Stimulated activated naive CD4-positive, alpha-beta T cell (primary cell): ENCODE results near the gene ZNF575.
A peak's percentile ranks its signal among the peaks of the same experiment; 100 is the strongest.
"Not testable (repeated sequence)": the region's sequence is repeated elsewhere in the genome, so short reads cannot be mapped to it uniquely, and the experiment has no call there.

ENCODE experiments used
- DNase-seq, 6 experiments: peaks; one replicate each; lab custom pipeline; 2025; lab: John Stamatoyannopoulos, UW

The ZNF575 gene

DNA sequence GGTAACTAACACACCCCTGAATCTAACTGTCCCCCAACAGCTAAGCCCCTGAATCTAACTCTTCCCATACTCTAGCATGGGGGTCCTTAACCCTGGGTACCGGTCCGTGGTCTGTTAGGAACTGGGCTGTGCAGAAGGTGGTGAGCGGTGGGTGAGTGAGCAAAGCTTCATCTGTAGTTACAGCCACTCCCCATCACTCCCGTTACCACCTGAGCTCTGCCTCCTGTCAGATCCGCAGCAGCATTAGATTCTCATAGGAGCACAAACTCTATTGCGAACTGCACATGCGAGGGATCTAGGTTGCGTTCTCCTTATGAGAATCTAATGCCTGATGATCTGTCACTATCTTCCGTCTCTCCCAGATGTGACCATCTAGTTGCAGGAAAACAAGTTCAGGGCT, 22.3 kb upstream of the ZNF575 start:
- no peak for DNase-seq

- no peak for DNase-seq
These were observed 21.7 kb upstream of the ZNF575 start for GRCh38 chr19:43511324-43511723.

GRCh38 chr19:43512399-43512798, 20.6 kb upstream of the ZNF575 start:
- DNase-seq, result not testable (repeated sequence)

- no peak for DNase-seq
These were observed 14.9 kb upstream of the ZNF575 start for GRCh38 chr19:43518051-43518450.

DNA sequence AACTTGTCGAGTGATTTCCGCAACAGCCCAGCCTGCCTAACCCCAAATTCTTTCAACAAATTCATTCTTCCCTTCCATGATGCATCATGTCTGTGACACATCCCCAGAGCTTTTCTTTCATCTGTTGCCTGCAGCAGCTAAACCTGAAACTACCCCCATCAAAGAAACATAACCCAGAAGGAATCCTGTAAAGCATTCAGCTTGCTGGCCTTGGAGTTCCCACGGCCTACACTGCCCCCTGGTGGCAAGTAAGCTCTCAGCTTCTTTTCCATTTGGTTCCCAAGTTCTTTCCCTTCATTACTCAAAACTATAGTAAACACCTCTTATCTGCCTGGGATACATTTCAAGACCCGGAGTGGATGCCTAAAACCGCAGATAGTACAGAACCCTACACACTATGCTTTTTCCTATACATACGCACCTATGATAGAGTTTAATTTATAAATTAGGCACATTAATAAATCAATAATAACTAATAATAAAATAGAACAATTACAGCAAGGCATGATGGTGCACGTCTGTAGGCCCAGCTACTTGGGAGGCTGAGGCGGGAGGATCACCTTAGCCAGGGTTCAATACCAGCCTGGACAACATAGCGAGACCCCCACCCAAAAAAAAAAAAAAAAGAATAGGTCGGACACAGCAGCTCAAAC, 13.4 kb upstream of the ZNF575 start:
- DNase-seq, result peak; percentile 55 to 85 (median 80)

- no peak for DNase-seq
These were observed 10.1 kb upstream of the ZNF575 start for GRCh38 chr19:43522929-43523328.

- not testable (repeated sequence) for DNase-seq
These were observed 9.3 kb upstream of the ZNF575 start for GRCh38 chr19:43523696-43524095.

GRCh38 chr19:43524922-43525835, 7.8 kb upstream of the ZNF575 start:
- peak in 5 of 6 experiments; percentile 16 to 59 (median 30) for DNase-seq

GRCh38 chr19:43525836-43526771, 6.9 kb upstream of the ZNF575 start:
- DNase-seq, result peak in 2 of 6 experiments; percentile 18 to 32

GRCh38 chr19:43526884-43527859, 5.8 kb upstream of the ZNF575 start, which contains the start of gene ETHE1:
ETHE1 (minus strand) TSS chr19:43527201; CDS start chr19:43527177, 24 bp downstream.
- peak; percentile 21 to 65 (median 49) for DNase-seq

DNA sequence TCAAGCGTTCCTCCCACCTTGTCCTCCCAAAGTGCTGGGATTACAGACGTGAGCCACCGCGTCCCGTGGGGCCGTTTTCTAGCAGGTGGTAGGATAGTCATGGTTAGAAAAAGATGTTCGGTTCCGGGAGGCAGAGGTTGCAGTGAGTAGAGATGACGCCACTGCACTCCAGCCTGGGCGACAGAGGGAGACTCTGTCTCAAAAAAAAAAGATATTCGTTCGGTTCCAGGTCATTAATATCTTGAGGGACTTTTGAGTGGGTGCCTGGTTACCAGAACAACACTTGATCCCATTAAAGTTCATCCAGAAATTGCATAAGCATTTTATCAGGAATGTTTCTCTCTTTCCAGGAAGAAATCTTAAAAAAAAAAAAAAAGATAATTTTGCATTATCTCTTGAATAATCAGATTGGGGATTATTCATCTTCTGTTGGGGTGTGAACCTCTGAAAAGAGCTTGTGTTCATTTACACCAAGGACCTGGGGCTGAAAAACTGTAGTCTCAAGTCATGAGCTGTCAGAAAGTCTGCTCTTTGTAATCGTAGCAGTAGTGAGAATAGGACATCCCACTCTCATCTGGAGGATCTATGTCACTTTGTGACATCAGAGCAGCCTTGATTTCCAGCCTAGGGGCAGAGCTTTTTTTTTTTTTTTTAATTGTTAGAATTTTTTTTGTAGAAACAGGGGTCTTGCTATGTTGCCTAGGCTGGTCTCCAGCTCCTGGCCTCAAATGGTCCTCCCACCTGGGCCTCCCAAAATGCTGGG, 4.9 kb upstream of the ZNF575 start:
- DNase-seq, result no peak

DNA sequence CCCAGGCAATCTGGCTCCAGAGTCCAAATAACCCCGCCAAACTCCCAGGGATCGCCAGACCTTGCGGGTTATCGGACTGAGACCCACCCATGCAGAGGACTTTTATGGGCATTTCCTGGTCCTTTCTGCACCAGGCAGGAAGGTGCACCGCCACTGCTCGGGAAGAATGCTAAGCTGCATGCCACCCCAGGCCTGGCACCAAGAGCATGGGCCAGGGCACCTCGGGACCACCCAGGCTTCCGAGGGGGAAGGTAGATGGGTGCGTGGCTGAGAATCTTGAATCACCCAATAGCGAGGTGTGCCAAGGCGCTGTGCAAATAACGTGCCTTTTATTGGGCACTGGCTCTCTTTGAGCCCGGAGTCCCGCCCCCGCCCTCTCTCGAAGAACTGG, 422 bp upstream of the ZNF575 start:
- DNase-seq, result peak in 2 of 6 experiments; percentile 40 to 71

GRCh38 chr19:43533546-43534304, 737 bp downstream of the ZNF575 start:
- DNase-seq, result peak; percentile 86 to 95 (median 92)

GRCh38 chr19:43534305-43534815, 1.4 kb downstream of the ZNF575 start:
- DNase-seq, result no peak

- peak in 4 of 6 experiments; percentile 5 to 24 (median 12) for DNase-seq
These were observed 2.1 kb downstream of the ZNF575 start for GRCh38 chr19:43534816-43535761.

DNA sequence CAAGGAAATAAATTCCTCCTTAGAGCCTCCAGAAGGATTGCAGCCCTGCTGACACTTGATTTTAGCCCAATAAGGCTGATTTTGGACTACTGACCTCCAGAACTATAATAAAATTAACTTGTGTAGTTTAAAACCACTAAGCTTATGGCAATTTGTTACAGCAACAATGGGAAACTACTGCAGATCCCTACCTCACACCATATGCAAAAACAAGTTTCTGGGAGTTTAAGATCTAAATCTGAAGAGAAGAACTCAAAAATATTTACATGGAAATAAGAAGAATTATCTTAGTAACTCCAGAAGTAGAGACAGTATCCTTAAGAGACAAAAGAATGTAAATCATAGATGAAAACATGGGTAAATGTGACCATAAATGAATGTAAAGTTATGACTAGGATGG, 5.9 kb downstream of the ZNF575 start:
- no peak for DNase-seq

- DNase-seq, result no peak
These were observed 7.4 kb downstream of the ZNF575 start for GRCh38 chr19:43540381-43540780.
